Endothelial cell of umbilical vein (primary cell): ENCODE measurements around the gene HYDIN. TPM values are rescaled to one million over a fixed set of nuclear protein-coding genes. Genes with fewer than 3 reads are reported as not detected.

Source experiments
- BruUV-seq: library from RNA; stranded (reverse); fragments of 400-500 nt; replicated peaks from 2 replicates; lab custom pipeline; 2021; lab: Mats Ljungman, UMichigan
- CTCF ChIA-PET: fragments of 300-600, 350-600 bp; sonication (Branson Sonifier 250); formaldehyde crosslinking; loops from one replicate; lab custom pipeline; 2021; ENCODE audit warnings: antibody characterized with exemption, inconsistent platforms; lab: Charles Lee
- POLR2A ChIA-PET: fragments of 300-600, 350-600 bp; sonication (Branson Sonifier 250); formaldehyde crosslinking; loops from one replicate; lab custom pipeline; 2021; ENCODE audit warnings: antibody characterized with exemption, inconsistent platforms; lab: Charles Lee
- DNase-seq: peaks from one replicate; pipeline ENCODE4 v3.0.0-alpha.2; 2011; ENCODE audit warnings: low read depth, low spot score
- FAIRE-seq: peaks from 2 replicates; lab custom pipeline; 2011; peaks lifted over from hg19 to GRCh38; lab: Jason Lieb, UNC
- H2AFZ ChIP-seq: 2 replicates; pipeline ENCODE4 v1.6.0; 2012; ENCODE audit warnings: low read depth, low read length, control low read depth, inconsistent platforms
- H3K27ac ChIP-seq: 2 replicates; pipeline ENCODE4 v1.5.1; 2011; ENCODE audit warnings: low read depth, mild to moderate bottlenecking, control low read depth, low read length, moderate library complexity; ENCODE audit not compliant: insufficient read depth
- H3K27me3 ChIP-seq, 2 experiments: 2 replicates each; pipeline versions ENCODE4 v1.6.0 to v1.6.1; 2011; ENCODE audit warnings: low read length in 2 of 2, mixed read lengths in 1 of 2; ENCODE audit not compliant: control insufficient read depth in 2 of 2, insufficient read depth in 2 of 2
- H3K36me3 ChIP-seq, 2 experiments: 2 replicates in 1 of 2; 3 replicates in 1 of 2; pipeline ENCODE4 v1.5.1; 2011; ENCODE audit warnings: low read length in 2 of 2, mild to moderate bottlenecking in 1 of 2, moderate library complexity in 1 of 2; ENCODE audit not compliant: control insufficient read depth in 2 of 2, insufficient read depth in 2 of 2; ENCODE audit errors: extremely low read depth in 1 of 2
- H3K4me1 ChIP-seq: 3 replicates; pipeline ENCODE4 v1.5.1; 2011; ENCODE audit warnings: mild to moderate bottlenecking, low read length; ENCODE audit not compliant: control insufficient read depth, insufficient read depth; ENCODE audit errors: extremely low read depth
- H3K4me2 ChIP-seq: 2 replicates; pipeline ENCODE4 v1.6.1; 2011; ENCODE audit warnings: low read length, control low read depth, mixed read lengths; ENCODE audit not compliant: insufficient read depth
- H3K4me3 ChIP-seq, 3 experiments: fragments of 200-600 bp in 1 of 3; sonication (generic), shearing (Covaris generic) in 1 of 3; replicated peaks in 1 of 3; 2 replicates each; pipeline ENCODE4 v1.5.1; 2011 to 2016; ENCODE audit warnings: control low read depth in 3 of 3, low read length in 3 of 3, mild to moderate bottlenecking in 2 of 3, inconsistent platforms in 1 of 3, low read depth in 1 of 3, moderate library complexity in 1 of 3; ENCODE audit not compliant: insufficient read depth in 1 of 3
- H3K79me2 ChIP-seq: 2 replicates; pipeline ENCODE4 v1.6.0; 2012; ENCODE audit warnings: low read length, inconsistent platforms; ENCODE audit not compliant: control insufficient read depth, insufficient read depth
- H3K9ac ChIP-seq: replicated peaks from 2 replicates; pipeline ENCODE3; 2011; ENCODE audit warnings: low read length, control low read depth; ENCODE audit not compliant: insufficient read depth; ENCODE audit errors: extremely low read depth
- H3K9me1 ChIP-seq: replicated peaks from 3 replicates; pipeline ENCODE4 v1.6.0; 2011; ENCODE audit warnings: mild to moderate bottlenecking, low read length; ENCODE audit not compliant: control insufficient read depth, insufficient read depth; ENCODE audit errors: extremely low read depth
- H3K9me3 ChIP-seq: replicated peaks from 2 replicates; pipeline ENCODE4 v1.5.1; 2012; ENCODE audit warnings: low read length, inconsistent platforms; ENCODE audit not compliant: control insufficient read depth, insufficient read depth
- H4K20me1 ChIP-seq: replicated peaks from 2 replicates; pipeline ENCODE3; 2011; ENCODE audit warnings: mild to moderate bottlenecking, low read length; ENCODE audit not compliant: control insufficient read depth, insufficient read depth; ENCODE audit errors: extremely low read depth
- CTCF ChIP-seq, 2 donors: IDR thresholded peaks; 1 replicate in 1 of 2; 2 replicates in 1 of 2; pipeline ENCODE4 v1.5.1; 2011; ENCODE audit warnings: low read length in 2 of 2, mild to moderate bottlenecking in 2 of 2, moderate library complexity in 2 of 2, control low read depth in 1 of 2, inconsistent platforms in 1 of 2, low read depth in 1 of 2; ENCODE audit not compliant: insufficient read depth in 1 of 2; ENCODE audit errors: extremely low read depth in 1 of 2
- FOS ChIP-seq: IDR thresholded peaks from 2 replicates; pipeline ENCODE4 v1.6.1; 2011; ENCODE audit warnings: mild to moderate bottlenecking, low read length, moderate library complexity, borderline replicate concordance; ENCODE audit not compliant: insufficient read depth
- GATA2 ChIP-seq: IDR thresholded peaks from 2 replicates; pipeline ENCODE4 v1.7.0; 2011; ENCODE audit warnings: low read depth, mild to moderate bottlenecking, moderate library complexity, mixed read lengths, low read length; ENCODE audit not compliant: insufficient read length, insufficient read depth
- JUN ChIP-seq: IDR thresholded peaks from 2 replicates; pipeline ENCODE4 v1.6.1; 2011; ENCODE audit warnings: borderline replicate concordance, low read depth; ENCODE audit not compliant: insufficient read length, insufficient read depth
- MAX ChIP-seq: IDR thresholded peaks from 2 replicates; pipeline ENCODE4 v1.6.1; 2011; ENCODE audit not compliant: insufficient read depth, insufficient read length
- POLR2A ChIP-seq: IDR thresholded peaks from 2 replicates; pipeline ENCODE4 v1.6.1; 2012; ENCODE audit warnings: low read depth, mild to moderate bottlenecking, control low read depth, low read length
- dilution Hi-C: fragments of 300-500 bp; cut with MboI; formaldehyde crosslinking; loops from one replicate; pipeline ENCODE4 v1.15.0; 2019; ENCODE audit warnings: low sequenced_read_pairs; ENCODE audit not compliant: extremely low pct_ligation_motif_present
- intact Hi-C: fragments of 100-400 bp; cut with micrococcal nuclease; formaldehyde crosslinking; loops from one replicate; pipeline ENCODE4 v1.10.0; 2022
- polyA plus RNA-seq, 4 experiments: library from polyadenylated mRNA; depleted of rRNA in 3 of 4; stranded (reverse) in 3 of 4; unstranded in 1 of 4; fragments of >200 nt; gene quantifications; 2 replicates each; pipeline versions ENCODE4 v1.2.1 to v1.2.3, GENCODE V29; 2011 to 2012; ENCODE audit warnings: missing spikeins in 1 of 4
- total RNA-seq: library from RNA; stranded (reverse); gene quantifications from 2 replicates; pipeline ENCODE4 v1.2.3, GENCODE V29; 2021

Gene HYDIN
- total and polyA plus RNA-seq, 2 donors (not counting 3 experiments of a cell fraction or from before 2014, with no cell fraction given), result not detected

GRCh38 chr16:70803319-70803718 lies 427.2 kb downstream of the HYDIN start:
- H3K4me3 ChIP-seq, result no peak overlapping the region
- intact Hi-C loops (loop anchor here (5.0 kb wide), 1 partner anchor 484 kb away; the partner anchor contains the start of gene CMTR2), dilution Hi-C loops (no loop called here)
- H3K9me3 ChIP-seq, result no peaks in the 10 kb centered on the region
- no peak overlapping the region for H3K9ac ChIP-seq
- FAIRE-seq, result no peak
- H3K27me3 ChIP-seq, result no peaks in the 10 kb centered on the region
- H3K36me3 ChIP-seq, result no peaks in the 10 kb centered on the region
- H4K20me1 ChIP-seq, result no peaks in the 10 kb centered on the region
- POLR2A ChIA-PET, result no interaction called here
- no peak for DNase-seq
- TF ChIP-seq FOS (no peak), JUN (no peak), POLR2A (no peak), CTCF (IDR thresholded peaks at IDR 0.05; ENCODE audit: extremely low read depth in 1 of 2, insufficient read depth in 1 of 2, low read depth in 1 of 2, low read length in 2 of 2) (no peak), MAX (no peak), GATA2 (no peak)
- CTCF ChIA-PET, result no interaction called here
- H3K4me1 ChIP-seq, result peaks cover 27% of the 10 kb centered on the region
- no peak overlapping the region for H3K27ac ChIP-seq
- H3K4me2 ChIP-seq, result no peak overlapping the region
- H2AFZ ChIP-seq, result no peak overlapping the region
- peaks cover 23% of the 10 kb centered on the region for H3K79me2 ChIP-seq
- no peaks in the 10 kb centered on the region for H3K9me1 ChIP-seq
- no TSS peak for BruUV-seq
